Endothelial cell of umbilical vein (primary cell): ENCODE measurements around the gene JAKMIP1.

Source experiments
- CTCF ChIP-seq, 2 donors: IDR thresholded peaks; 1 replicate in 1 of 2; 2 replicates in 1 of 2; pipeline ENCODE4 v1.5.1; 2011; ENCODE audit warnings: low read length in 2 of 2, mild to moderate bottlenecking in 2 of 2, moderate library complexity in 2 of 2, control low read depth in 1 of 2, inconsistent platforms in 1 of 2, low read depth in 1 of 2; ENCODE audit not compliant: insufficient read depth in 1 of 2; ENCODE audit errors: extremely low read depth in 1 of 2
- POLR2A ChIP-seq: IDR thresholded peaks from 2 replicates; pipeline ENCODE4 v1.6.1; 2012; ENCODE audit warnings: low read depth, mild to moderate bottlenecking, control low read depth, low read length
- TF ChIP-seq, protein P1 (sequence below): IDR thresholded peaks from 2 replicates; pipeline ENCODE4 v1.6.1; 2011; ENCODE audit not compliant: insufficient read depth, insufficient read length

DNA sequence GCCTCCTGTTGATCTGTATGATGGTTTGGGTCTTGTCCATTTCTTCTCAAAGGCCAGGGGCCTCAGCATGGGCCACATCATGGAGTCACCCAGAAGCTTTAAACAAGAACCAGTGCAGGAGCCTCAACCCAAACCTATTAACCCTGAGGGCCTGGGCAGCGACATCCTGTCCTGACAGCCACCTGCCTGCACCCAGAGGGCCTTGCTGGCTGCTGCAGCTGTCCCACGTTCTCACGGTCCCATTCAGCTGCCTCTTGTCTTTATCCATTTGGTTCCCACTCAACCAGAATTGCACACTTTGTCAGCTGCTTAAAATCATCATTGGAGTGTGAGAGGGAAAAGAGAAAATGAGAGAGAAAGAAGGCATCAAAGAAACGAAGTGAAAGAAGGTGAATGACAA, 203.7 kb downstream of the JAKMIP1 start:
- TF ChIP-seq CTCF (IDR thresholded peaks at IDR 0.05; ENCODE audit: extremely low read depth in 1 of 2, insufficient read depth in 1 of 2, low read depth in 1 of 2, low read length in 2 of 2) (no peak), POLR2A (no peak)
- TF ChIP-seq, protein P1, sequence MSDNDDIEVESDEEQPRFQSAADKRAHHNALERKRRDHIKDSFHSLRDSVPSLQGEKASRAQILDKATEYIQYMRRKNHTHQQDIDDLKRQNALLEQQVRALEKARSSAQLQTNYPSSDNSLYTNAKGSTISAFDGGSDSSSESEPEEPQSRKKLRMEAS, result no peak
